CD4-positive, CD25-positive, alpha-beta regulatory T cell (primary cell): Measurements from ENCODE around the gene ATXN1. TPM values are rescaled to one million over a fixed set of nuclear protein-coding genes. Genes with fewer than 3 reads are reported as not detected.

Experiments used
- ATAC-seq, 2 donors: fragments of 150-1000 bp; cut with Tn5 transposase; one replicate each; pipeline ENCODE4 v1.10.0; 2021; ENCODE audit warnings: low read depth in 2 of 2, moderate number of reproducible peaks in 2 of 2, moderate library complexity in 1 of 2
- DNase-seq, 3 donors: peaks; one replicate each; pipeline versions ENCODE4 v3.0.0 to v3.0.0-alpha.2; 2012 to 2022; ENCODE audit warnings: mixed read lengths in 1 of 3
- H3K27ac ChIP-seq: one replicate; pipeline ENCODE4 v1.7.0; 2013; ENCODE audit warnings: mild to moderate bottlenecking, low read length; ENCODE audit not compliant: insufficient read depth, poor library complexity, severe bottlenecking
- H3K27me3 ChIP-seq: one replicate; pipeline ENCODE4 v1.7.0; 2013; ENCODE audit warnings: low read length; ENCODE audit not compliant: control insufficient read depth, insufficient read depth
- H3K36me3 ChIP-seq: one replicate; pipeline ENCODE4 v1.7.0; 2013; ENCODE audit warnings: mild to moderate bottlenecking, low read length, moderate library complexity; ENCODE audit not compliant: control insufficient read depth, insufficient read depth
- H3K4me1 ChIP-seq: 2 replicates; pipeline ENCODE4 v1.7.0; 2013; ENCODE audit warnings: mild to moderate bottlenecking, low read length; ENCODE audit not compliant: insufficient read depth, control insufficient read depth, poor library complexity, severe bottlenecking
- H3K4me3 ChIP-seq: one replicate; pipeline ENCODE4 v1.7.0; 2013; ENCODE audit warnings: low read depth, mild to moderate bottlenecking, low read length, moderate library complexity
- H3K9me3 ChIP-seq, 2 experiments: 1 replicate in 1 of 2; 2 replicates in 1 of 2; pipeline ENCODE4 v1.7.0; 2013; ENCODE audit warnings: low read length in 2 of 2, mild to moderate bottlenecking in 1 of 2, moderate library complexity in 1 of 2; ENCODE audit not compliant: control insufficient read depth in 2 of 2
- H3K27ac Mint-ChIP-seq, 3 donors: one replicate each; pipeline ENCODE4 v1.8.0; 2020 to 2022; ENCODE audit warnings: mild to moderate bottlenecking in 3 of 3, mixed read lengths in 3 of 3, moderate library complexity in 2 of 3
- H3K27me3 Mint-ChIP-seq: one replicate; pipeline ENCODE4 v1.8.0; 2022; ENCODE audit warnings: mild to moderate bottlenecking, mixed read lengths
- H3K36me3 Mint-ChIP-seq: one replicate; pipeline ENCODE4 v1.8.0; 2020; ENCODE audit warnings: mixed read lengths
- H3K4me1 Mint-ChIP-seq, 4 donors: one replicate each; pipeline ENCODE4 v1.8.0; 2020 to 2022; ENCODE audit warnings: mixed read lengths in 4 of 4, mild to moderate bottlenecking in 1 of 4
- H3K4me3 Mint-ChIP-seq, 4 donors: one replicate each; pipeline ENCODE4 v1.8.0; 2020 to 2022; ENCODE audit warnings: mild to moderate bottlenecking in 4 of 4, mixed read lengths in 4 of 4, moderate library complexity in 3 of 4
- H3K9me3 Mint-ChIP-seq, 7 donors: one replicate each; pipeline ENCODE4 v1.8.0; 2020 to 2022; ENCODE audit warnings: mixed read lengths in 7 of 7, mild to moderate bottlenecking in 3 of 7, moderate library complexity in 2 of 7
- polyA plus RNA-seq, 4 donors: library from polyadenylated mRNA; unstranded; fragments of 300-500 nt; fragmentation: Illumina TruSeq; gene quantifications; one replicate each; pipeline ENCODE4 v1.2.3, GENCODE V29; 2021
- total RNA-seq: library from RNA; stranded (reverse); gene quantifications from one replicate; pipeline ENCODE4 v1.2.3, GENCODE V29; 2022

Gene ATXN1
- total and polyA plus RNA-seq, 5 donors from 2014 or later = 15.8 to 191 (median 19.2) TPM

DNA sequence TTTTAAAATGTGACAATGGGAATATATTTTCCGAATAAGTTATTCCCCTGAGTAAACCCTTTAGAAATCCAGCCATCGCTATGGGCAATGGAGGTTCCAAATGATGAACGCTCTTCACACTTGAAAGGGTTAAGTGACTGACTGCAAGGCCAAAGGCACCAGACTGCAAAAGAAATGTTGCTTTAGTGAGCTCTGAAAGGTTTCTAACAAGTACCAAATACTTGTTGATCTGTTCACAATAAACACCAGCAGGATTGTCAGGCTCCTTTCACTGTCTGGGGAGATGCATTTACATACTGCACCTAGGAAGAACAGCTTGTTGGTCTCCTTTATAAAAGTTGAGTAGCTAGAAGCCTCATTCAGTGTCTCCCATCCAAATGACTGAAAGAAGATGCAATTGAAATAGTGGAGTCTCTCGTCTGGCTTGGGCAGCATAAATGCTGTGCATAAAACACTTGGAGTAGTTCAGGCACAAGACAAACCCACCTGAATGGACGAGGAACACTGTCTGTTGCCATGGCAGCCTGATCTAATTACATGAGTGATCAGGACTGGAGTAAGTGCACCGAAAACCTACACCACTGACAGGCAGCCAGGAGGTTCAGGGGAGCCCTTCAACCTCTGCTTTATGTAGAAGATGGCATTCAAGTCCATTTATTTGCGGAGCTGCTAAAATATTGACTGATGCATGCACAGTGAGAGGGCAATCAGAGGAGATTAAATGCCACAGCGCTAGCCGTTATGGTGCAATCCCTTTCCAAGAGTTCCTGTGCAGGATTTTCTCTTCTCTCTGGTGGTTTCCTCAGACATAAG lies 2.9 kb downstream of the ATXN1 start:
- H3K9me3 Mint-ChIP-seq = no peaks in the 10 kb centered on the region
- peak overlapping the region; percentile 91 to 99 (median 94) for H3K4me3 Mint-ChIP-seq
- peaks cover 52% of the 10 kb centered on the region for H3K4me1 ChIP-seq
- peaks cover 37 to 55% (median 51%) of the 10 kb centered on the region in 4 donors for H3K4me1 Mint-ChIP-seq
- H3K27me3 Mint-ChIP-seq = peaks cover 21% of the 10 kb centered on the region
- H3K27ac ChIP-seq = peak overlapping the region; percentile 98
- H3K36me3 Mint-ChIP-seq = peaks cover 6% of the 10 kb centered on the region
- H3K36me3 ChIP-seq = peaks cover 15% of the 10 kb centered on the region
- DNase-seq (peak in 1 of 3 donors; percentile 18), ATAC-seq (no peak)
- peak overlapping the region; percentile 80 for H3K4me3 ChIP-seq
- no peaks in the 10 kb centered on the region for H3K9me3 ChIP-seq
- no peaks in the 10 kb centered on the region for H3K27me3 ChIP-seq
- peak overlapping the region; percentile 83 to 97 (median 95) for H3K27ac Mint-ChIP-seq

DNA sequence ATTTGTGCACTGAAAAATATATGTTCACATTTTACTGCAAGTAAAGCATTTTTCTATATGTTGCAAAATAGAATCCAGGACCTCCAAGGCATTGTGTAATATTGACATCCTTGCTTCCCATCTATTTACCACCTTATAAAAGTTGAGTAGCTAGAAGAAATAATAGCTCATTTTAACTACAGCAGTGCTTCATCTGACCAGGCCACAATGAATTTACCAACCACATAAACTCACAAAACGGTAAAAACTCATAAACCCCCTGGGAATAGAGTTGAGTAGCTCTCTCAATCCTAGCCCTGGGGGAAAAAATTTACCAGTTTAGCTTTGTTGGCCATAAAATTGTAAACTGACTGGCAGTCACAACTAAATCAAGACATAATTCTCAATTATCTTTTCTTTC lies 3.9 kb downstream of the ATXN1 start:
- H3K4me3 Mint-ChIP-seq = peak overlapping the region; percentile 46 to 96 (median 62)
- peak overlapping the region in 2 of 3 donors; percentile 67 to 97 for H3K27ac Mint-ChIP-seq
- peaks cover 47% of the 10 kb centered on the region for H3K4me1 ChIP-seq
- H3K27me3 Mint-ChIP-seq = peaks cover 19% of the 10 kb centered on the region
- H3K9me3 ChIP-seq = no peaks in the 10 kb centered on the region
- H3K27me3 ChIP-seq = no peaks in the 10 kb centered on the region
- peak overlapping the region; percentile 48 for H3K4me3 ChIP-seq
- H3K36me3 ChIP-seq = peaks cover 26% of the 10 kb centered on the region
- H3K4me1 Mint-ChIP-seq = peaks cover 30 to 58% (median 56%) of the 10 kb centered on the region in 4 donors
- no peaks in the 10 kb centered on the region for H3K9me3 Mint-ChIP-seq
- ATAC-seq (no peak), DNase-seq (no peak)
- H3K27ac ChIP-seq = no peak overlapping the region
- peaks cover 16% of the 10 kb centered on the region for H3K36me3 Mint-ChIP-seq

DNA sequence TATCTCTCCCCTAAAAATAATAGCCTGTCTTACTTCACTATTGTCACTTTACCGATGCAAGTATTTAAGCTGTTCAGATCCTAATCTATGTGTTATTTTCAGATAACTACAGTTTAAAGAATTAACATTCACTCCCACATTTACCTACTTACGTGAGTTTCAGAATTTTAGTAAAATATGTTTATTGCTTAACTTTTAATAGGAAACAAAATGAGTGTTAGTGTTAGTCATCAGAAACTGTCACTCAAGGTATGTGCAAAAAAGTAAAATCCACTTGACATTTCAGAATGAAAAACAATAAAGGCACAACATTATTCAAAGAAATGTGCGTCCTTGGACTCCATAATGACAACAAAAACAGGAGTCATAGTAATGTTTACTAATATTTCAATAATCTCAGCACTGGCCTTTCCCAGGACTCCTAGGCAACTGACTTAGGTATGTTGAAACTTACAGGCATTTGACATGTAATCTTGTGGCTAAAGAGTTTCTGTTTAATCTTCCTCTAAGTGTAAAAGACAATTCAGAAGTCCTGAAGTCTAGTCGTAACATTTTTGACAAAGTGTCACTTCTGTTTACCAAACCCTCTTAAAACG lies 4.5 kb downstream of the ATXN1 start:
- H3K27me3 Mint-ChIP-seq = peaks cover 14% of the 10 kb centered on the region
- Histone ChIP-seq H3K4me3 (peak overlapping the region; percentile 48), H3K27me3 (no peaks in the 10 kb centered on the region), H3K9me3 (no peaks in the 10 kb centered on the region), H3K36me3 (peaks cover 31% of the 10 kb centered on the region), H3K4me1 (peaks cover 46% of the 10 kb centered on the region), H3K27ac (peak overlapping the region; percentile 17)
- H3K36me3 Mint-ChIP-seq = peaks cover 17% of the 10 kb centered on the region
- peak overlapping the region; percentile 30 to 96 (median 42) for H3K4me3 Mint-ChIP-seq
- no peak for DNase-seq
- no peaks in the 10 kb centered on the region for H3K9me3 Mint-ChIP-seq
- ATAC-seq = no peak
- H3K4me1 Mint-ChIP-seq = peaks cover 30 to 63% (median 58%) of the 10 kb centered on the region in 4 donors
- H3K27ac Mint-ChIP-seq = peak overlapping the region in 2 of 3 donors; percentile 67 to 97

DNA sequence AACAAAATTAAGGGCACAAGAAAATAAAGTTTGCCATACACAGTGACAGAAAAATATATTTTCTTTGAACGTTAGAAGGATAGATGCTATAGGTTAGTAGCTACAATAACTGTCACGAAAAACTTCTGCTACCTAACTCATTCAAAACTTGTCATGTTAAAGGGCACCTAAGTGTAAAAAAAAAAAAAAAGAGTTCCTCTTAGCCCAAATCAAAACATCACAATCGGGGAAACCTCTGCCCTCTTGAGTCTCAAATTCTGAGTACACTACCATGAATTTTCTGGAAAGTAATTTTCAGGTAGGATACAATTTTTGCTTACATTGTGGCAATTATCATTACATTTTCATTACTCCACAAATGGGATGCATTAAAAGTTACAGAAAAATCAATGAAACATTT lies 5.7 kb downstream of the ATXN1 start:
- H3K4me3 Mint-ChIP-seq = peak overlapping the region in 2 of 4 donors; percentile 12 to 18
- peaks cover 9% of the 10 kb centered on the region for H3K27me3 Mint-ChIP-seq
- Histone ChIP-seq H3K36me3 (peaks cover 42% of the 10 kb centered on the region), H3K9me3 (no peaks in the 10 kb centered on the region), H3K27ac (no peak overlapping the region), H3K27me3 (no peaks in the 10 kb centered on the region), H3K4me3 (peak overlapping the region; percentile 26), H3K4me1 (peaks cover 46% of the 10 kb centered on the region)
- peaks cover 30 to 75% (median 63%) of the 10 kb centered on the region in 4 donors for H3K4me1 Mint-ChIP-seq
- ATAC-seq (no peak), DNase-seq (no peak)
- H3K9me3 Mint-ChIP-seq = no peaks in the 10 kb centered on the region
- peaks cover 20% of the 10 kb centered on the region for H3K36me3 Mint-ChIP-seq
- H3K27ac Mint-ChIP-seq = no peak overlapping the region

DNA sequence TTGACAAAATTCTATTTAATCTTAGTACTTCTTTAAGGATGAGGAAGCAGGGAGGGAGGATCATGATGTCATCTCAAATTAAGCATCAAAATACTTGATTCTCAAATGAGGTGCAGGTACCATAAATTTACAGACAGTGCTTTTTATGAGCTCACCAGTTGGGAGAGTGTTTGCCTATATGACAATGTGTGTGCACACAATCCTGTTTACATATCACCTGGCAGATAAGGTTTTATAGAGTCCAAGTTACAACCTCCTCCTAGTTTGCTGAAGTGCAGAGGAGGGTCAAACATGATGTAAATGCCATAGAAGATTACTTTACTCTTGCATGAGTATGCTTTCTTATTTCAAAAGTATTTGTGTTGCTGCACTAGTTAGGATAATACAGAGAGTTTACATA lies 6.4 kb downstream of the ATXN1 start:
- Histone ChIP-seq H3K9me3 (no peaks in the 10 kb centered on the region), H3K4me3 (no peak overlapping the region), H3K27ac (no peak overlapping the region), H3K27me3 (no peaks in the 10 kb centered on the region), H3K4me1 (peaks cover 46% of the 10 kb centered on the region), H3K36me3 (peaks cover 47% of the 10 kb centered on the region)
- Mint-ChIP-seq H3K9me3 (no peaks in the 10 kb centered on the region), H3K36me3 (peaks cover 22% of the 10 kb centered on the region), H3K4me3 (peak overlapping the region in 1 of 4 donors; percentile 7), H3K4me1 (peaks cover 34 to 82% (median 68%) of the 10 kb centered on the region in 4 donors), H3K27ac (no peak overlapping the region), H3K27me3 (peaks cover 9% of the 10 kb centered on the region)
- ATAC-seq (no peak), DNase-seq (no peak)

GRCh38 chr6:16754274-16754673 lies 7.0 kb downstream of the ATXN1 start:
- Mint-ChIP-seq H3K36me3 (peaks cover 28% of the 10 kb centered on the region), H3K4me3 (peak overlapping the region in 1 of 4 donors; percentile 48), H3K27me3 (peaks cover 3% of the 10 kb centered on the region), H3K27ac (peak overlapping the region in 1 of 3 donors; percentile 11), H3K4me1 (peaks cover 40 to 83% (median 74%) of the 10 kb centered on the region in 4 donors), H3K9me3 (no peaks in the 10 kb centered on the region)
- DNase-seq (no peak), ATAC-seq (no peak)
- Histone ChIP-seq H3K27ac (no peak overlapping the region), H3K4me1 (peaks cover 46% of the 10 kb centered on the region), H3K27me3 (no peaks in the 10 kb centered on the region), H3K36me3 (peaks cover 53% of the 10 kb centered on the region), H3K4me3 (no peak overlapping the region), H3K9me3 (no peaks in the 10 kb centered on the region)

DNA sequence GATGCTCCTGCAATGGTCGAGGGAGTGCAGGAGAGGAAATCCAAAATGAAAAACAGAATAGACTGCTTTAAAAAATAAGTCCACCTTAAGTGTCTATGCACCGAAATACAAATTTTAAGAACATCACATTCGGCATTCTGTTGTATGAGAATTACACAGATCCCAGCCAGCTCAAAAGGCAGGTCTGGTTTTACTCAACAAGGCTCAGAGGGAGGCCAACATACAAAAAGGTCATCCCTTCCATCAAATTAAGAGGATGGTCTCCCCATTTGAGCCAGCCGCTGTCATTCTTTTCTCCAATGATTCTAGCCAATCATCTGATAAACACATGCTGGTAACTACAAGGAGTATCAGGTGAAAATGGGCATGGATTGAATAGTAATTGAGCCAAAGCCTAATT lies 7.9 kb downstream of the ATXN1 start:
- Mint-ChIP-seq H3K4me1 (peaks cover 41 to 82% (median 74%) of the 10 kb centered on the region in 4 donors), H3K36me3 (peaks cover 33% of the 10 kb centered on the region), H3K27ac (peak overlapping the region in 1 of 3 donors; percentile 11), H3K4me3 (no peak overlapping the region), H3K9me3 (no peaks in the 10 kb centered on the region), H3K27me3 (no peaks in the 10 kb centered on the region)
- peaks cover 44% of the 10 kb centered on the region for H3K4me1 ChIP-seq
- H3K4me3 ChIP-seq = no peak overlapping the region
- H3K27ac ChIP-seq = no peak overlapping the region
- H3K36me3 ChIP-seq = peaks cover 59% of the 10 kb centered on the region
- H3K27me3 ChIP-seq = no peaks in the 10 kb centered on the region
- H3K9me3 ChIP-seq = no peaks in the 10 kb centered on the region
- DNase-seq (no peak), ATAC-seq (no peak)
